ENCODE data around the gene FARP1.
"Not testable (repeated sequence)": the region's sequence is repeated elsewhere in the genome, so short reads cannot be mapped to it uniquely, and the experiment has no call there.

FARP1 gene

GRCh38 chr13:98260357-98261164, 117.7 kb downstream of the FARP1 start:
- no peak for DNase-seq (ENCODE audit: low spot score)

DNA sequence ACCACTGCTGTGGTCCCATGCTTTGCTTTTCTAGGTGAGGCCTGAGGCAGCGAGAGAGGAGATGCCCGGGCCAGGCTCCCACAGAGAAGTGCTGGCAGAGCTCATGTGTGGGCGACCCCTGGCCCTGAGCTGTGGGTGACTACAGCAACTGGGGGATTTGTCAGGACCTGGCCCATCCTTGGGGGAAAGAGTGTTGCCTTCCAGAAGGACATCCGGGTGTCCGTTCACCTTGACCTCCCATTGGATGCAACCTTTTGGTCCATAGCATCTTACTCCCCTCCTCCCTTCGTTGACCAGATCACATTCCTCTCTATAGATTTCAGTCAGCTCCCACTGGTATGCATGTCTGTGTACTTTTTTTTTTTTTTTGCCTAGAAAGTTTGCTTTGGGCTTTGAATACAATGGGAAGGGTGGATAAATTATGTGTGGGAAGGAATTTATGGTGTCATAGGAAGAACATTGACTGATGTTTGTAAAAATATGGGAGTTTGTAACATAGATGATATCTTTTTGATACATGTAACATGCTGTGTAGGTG, 118.3 kb downstream of the FARP1 start:
- no peak for DNase-seq (ENCODE audit: low spot score)

DNA sequence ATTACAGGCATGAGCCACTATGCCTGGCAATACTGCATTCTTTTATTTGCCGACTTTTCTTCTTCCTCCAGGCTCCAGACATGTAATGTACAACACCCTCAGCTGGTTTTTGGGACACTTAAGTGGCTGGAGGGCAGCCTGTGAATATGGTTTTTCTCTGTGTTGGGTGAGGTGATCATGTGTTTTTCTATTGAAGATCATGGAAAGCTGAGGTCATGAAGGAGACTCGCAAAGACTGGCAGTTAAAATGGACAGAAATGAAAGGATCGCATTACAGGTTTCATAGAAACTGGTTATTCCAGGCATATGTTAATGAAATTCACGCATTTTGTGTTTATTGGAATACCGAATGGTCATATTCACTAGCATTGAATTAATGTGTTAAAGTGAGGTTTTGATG, 119.4 kb downstream of the FARP1 start:
- DNase-seq (ENCODE audit: low spot score), result no peak

DNA sequence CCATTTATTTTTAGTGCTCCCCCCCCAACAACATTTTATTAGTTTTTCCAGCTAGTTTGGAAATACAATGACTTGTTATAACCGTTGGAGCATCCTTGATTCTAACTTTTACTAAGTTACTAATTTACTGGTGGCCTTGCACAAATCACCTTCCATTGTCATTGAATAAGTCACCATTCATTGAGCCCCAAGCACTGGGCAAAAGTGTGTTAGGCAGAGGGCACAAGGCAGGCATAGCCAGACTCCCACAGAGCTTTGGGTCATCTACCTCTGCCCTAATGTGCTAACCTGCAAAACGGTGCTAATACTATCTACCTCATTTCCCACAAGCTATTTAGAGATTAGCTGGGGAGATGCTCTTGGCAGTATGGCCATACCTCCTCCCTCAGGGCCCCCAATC, 120.9 kb downstream of the FARP1 start:
- DNase-seq (ENCODE audit: low spot score), result no peak

DNA sequence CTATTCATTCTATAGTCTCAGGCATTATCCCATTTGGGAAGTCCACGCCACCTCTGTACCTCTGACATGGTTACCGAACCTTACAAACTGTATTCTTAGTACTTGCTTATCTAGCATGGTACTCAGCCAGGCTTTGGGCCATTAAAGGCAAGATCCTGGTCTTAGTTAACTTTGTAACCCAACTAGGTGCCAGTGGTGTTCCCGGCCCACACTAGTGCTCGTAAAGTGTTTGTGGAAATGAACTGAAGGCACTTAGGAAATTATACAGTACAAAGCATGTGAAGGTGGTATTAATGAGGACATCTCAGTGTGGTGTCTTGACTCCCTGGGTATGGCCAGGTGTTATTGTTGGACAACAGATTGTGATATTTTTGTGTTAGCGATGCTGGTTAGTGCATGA, 122.0 kb downstream of the FARP1 start:
- DNase-seq (ENCODE audit: low spot score), result no peak

DNA sequence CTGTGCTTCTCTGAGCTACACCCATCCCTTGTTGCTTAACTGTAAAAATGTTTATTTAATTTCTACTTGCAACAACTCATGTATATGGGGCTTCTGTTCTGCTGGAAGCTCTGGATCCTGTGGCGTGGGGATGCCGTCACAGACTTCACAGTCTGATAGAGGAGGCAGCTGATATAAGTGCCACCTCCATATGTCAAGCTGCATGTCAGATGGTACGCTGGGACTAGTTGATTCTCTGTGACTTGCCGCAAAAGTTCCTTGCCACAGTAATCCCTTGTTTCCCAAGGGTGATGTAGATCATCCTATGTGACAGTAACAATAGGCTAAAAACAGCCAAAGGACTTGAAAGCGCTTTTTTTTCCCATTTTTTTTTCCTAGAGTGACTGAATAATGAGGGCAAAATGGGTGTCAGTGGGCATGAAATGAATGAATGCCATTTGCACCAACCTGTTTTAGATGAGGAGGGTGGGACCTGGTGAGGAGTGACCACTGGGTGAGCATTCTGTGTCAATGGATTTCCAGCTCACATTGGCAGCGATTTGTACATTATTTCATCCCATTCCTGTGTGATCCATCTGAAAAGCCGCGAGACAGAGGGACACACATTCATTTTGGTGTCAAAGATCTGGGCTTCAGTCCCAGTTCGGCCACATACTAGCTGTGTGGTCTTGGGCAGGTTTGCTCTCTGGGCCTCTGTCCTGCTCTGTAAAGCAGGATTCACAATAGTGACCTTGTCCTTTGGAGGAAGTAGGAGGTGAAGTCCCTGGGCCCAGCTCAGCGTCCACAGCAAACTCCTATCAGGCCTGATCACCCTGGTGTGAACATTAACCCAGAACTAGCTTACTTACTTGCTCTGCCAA, 123.0 kb downstream of the FARP1 start:
- no peak for DNase-seq (ENCODE audit: low spot score)

DNA sequence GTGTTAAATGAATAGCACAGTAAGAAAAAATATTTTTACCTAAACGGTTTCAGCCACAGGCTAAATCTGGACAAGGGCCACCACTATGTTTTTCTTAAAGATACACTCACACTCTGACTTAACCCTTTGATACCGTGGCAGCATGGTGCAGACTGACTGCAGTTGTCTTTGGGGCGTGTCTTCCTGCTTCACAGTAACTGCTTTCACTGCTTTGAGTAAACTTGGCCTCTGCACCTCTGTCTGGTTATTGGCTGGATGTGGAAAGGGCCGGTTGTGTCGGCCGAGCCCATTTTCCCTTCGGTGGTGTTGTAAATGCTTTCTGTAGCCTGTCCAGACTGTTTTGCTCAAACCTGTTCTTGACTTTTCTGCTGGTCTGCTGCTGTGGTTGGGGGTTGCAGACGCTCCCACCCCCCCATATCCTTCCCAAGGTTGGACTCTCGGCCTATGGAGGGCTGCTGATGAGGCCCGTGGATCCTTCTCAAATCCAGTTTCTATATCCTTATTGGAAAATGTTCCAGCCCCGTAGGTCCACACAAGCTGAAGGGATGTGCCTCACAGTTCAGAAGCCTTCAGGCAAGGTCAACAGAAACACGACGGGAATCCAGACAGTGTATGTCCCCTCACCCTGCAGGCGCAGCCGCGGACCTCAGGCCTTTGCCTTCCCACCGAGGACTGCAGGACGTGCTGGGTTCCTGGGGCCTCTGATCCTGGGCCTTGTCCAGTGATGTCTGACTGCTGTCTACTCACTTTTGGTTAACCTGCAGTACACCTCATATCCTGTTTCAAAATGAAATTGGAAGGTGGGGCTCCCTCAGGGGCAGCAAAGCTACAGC, 124.4 kb downstream of the FARP1 start:
- no peak for DNase-seq (ENCODE audit: low spot score)

DNA sequence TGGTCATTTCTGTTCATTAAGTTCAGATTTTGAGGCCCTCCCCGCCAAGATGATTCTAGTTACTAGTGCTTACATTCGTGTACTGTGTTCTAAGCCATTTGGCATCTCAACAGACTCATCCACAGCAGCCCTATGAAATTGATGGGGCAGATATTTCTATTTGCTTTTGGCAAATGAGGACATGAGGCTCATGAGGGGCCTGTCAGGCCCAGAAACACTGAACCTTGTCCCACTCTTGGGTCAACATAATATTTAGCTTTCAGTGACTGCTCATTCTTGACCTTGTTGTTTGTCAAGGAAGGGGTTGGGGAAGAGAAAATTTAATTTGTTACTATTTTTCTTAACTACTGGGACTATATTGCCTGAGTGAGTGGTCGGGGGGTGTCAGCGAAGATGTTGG, 126.5 kb downstream of the FARP1 start:
- no peak for DNase-seq (ENCODE audit: low spot score)

- no peak for DNase-seq (ENCODE audit: low spot score)
These were observed 127.9 kb downstream of the FARP1 start for GRCh38 chr13:98270819-98271218.

- DNase-seq (ENCODE audit: low spot score), result not testable (repeated sequence)
These were observed 128.8 kb downstream of the FARP1 start for GRCh38 chr13:98271646-98272045.

DNA sequence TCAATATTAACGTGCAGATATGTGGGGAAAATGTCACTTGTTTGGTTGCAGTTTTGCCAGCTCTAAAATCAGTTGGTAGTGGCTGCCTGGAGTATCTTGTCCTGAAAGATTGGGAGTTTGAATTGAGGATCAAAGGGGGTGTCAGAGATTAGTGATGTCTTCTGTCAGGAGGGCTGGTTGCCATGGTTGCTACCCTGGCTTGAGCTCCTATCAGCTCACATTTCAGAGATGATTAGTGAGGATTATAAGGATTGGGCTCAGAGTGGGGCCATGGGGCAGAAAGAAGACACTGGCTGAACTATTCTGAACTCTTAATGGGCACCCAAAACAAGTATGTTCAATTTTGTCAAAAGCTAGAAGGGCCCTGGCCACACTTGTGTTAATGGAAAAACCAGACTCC, 129.7 kb downstream of the FARP1 start:
- no peak for DNase-seq (ENCODE audit: low spot score)

DNA sequence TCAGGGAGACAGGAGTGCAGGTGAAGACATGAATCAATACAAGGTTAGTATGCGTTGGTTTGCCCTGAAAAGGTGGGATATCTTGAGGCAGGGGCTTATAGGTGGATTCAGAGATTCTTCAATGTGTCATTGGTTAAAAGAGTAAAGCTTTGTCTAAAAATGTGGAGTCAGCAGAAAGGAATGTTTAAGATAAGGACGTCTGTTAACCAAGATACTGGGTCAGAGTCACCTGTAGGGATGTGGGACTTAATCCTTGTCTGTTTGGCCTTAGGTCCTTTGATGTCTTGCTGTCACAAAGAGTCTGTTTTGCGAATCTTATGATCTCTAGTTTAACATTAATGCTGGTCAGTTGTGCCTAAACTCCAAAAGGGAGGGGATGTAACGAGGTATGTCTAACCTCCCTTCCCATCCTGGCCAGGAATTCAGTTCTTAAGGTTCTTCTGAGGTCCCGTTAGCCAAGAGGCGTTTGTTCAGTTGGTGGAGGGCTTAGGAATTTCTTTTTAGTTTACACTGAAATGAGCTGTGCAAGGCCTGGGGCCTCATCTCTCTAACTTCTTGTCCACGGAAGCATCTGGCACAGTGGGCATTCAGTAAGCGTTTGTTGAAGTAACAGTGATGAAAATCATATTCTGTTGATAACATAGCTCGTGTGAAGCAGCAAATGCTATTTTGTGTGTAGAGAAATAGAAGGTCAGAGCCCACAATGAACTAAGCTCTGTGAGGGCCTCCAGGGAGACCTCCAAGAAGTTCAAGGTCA, 130.4 kb downstream of the FARP1 start:
- no peak for DNase-seq (ENCODE audit: low spot score)

- DNase-seq (ENCODE audit: low spot score), result no peak
These were observed 131.2 kb downstream of the FARP1 start for GRCh38 chr13:98273824-98274742.

GRCh38 chr13:98274921-98275487, 132.1 kb downstream of the FARP1 start:
- no peak for DNase-seq (ENCODE audit: low spot score)

DNA sequence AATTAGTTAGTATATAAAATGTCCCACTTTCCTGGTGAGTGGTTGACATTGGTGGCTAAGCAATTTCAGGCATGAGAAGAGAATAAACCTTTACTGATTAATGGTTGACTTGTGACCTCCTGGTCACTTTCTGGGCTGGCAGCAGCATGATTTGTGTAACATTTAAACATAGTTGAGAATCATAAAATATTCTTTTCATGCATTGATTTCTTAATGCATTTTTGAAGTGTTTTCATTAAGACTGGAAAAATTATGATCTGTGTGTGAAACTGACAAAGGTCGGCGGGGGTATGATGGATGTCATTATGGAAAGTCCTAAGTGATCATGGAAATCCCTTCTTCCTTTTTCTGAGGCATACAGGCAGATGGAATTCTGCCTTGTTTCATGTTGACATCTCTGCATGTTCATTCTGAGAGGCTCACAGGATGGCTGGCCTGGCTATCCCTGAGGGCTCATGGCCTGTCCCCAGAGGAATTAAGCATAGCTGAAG, 132.8 kb downstream of the FARP1 start:
- DNase-seq (ENCODE audit: low spot score), result no peak

DNA sequence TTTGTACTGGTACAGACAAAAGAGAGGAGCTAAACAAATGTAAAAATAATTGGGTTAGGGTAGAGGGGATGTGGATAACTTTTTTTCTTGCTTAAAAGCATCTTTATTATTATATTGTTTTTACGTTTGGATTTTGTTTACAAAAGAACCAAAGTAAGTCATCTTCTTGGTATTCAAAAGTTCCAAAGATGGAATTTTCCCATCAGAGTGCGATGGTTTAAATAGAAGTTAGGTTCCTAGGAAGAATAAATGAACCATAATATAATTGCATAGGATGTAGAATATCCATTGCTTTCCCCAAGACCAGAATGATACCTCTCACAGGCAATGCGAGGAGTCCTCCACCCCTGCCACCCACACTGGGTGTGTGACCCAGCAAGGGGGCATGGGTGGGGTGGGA, 133.6 kb downstream of the FARP1 start:
- DNase-seq (ENCODE audit: low spot score), result no peak

- no peak for DNase-seq (ENCODE audit: low spot score)
These were observed 135.3 kb downstream of the FARP1 start for GRCh38 chr13:98278068-98278724.

DNA sequence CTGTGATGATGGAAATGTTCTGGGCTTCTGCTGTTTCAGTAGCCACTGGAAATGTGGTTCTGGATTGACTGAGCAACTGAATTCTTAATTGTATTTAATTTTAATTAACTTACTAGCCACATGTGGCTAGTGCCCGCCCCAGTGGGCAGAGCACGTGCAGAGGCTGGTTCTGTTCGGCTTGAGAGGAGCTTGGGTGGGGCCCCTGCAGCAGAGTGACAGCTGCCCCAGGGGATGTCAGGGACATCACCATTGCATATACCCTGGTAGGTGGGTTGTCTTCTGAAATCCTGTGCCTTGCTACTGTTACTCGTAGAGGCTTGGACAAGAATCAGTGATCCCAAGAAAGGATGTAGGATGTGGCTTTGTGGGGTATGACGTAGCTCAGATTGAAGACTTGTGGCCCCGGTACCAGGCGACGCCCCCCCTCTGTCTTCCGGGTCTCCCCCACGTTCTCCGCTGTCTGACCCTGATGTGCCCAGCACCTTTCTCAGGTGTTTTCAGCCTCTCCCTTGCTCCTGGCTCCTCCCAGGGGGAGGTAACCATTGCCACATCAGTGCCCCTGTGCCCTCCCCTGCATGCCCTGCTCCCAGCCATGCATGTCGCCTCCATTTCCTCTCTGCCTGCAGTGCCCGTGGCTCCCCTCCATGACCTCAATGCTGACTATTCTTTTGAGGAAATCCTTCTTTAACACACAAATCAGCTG, 136.7 kb downstream of the FARP1 start:
- DNase-seq (ENCODE audit: low spot score), result no peak

DNA sequence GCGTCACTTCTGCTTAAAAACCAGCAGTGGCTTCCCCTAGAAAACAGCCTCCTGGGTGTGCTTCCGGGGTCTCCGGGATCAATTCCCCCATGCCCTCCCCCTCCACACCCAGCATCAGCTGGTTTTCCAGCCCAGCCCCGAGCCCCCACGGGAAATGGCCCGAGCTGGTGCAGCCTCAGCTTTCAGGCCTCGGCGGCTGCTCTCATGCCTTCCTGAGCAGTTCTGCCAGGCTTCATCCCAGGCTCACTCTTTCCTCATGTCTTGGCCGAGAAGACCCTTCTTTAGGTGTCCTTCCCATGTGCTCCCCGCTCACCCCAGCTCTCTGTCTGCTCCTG, 137.2 kb downstream of the FARP1 start:
- no peak for DNase-seq (ENCODE audit: low spot score)

All from cerebellar cortex (tissue), 1 donor.